RWPE1 (cell line): Measurements from ENCODE around the gene RBM25.

ENCODE experiments used
- CTCF ChIA-PET: fragments of 350-600 bp; sonication (Branson Sonifier 250); formaldehyde crosslinking; extraction: SDS; loops from one replicate; lab custom pipeline; 2021; lab: Yijun Ruan, JAX
- POLR2A ChIA-PET: fragments of 400-600 bp; formaldehyde crosslinking; extraction: SDS; loops from one replicate; lab custom pipeline; 2020; ENCODE audit warnings: antibody characterized with exemption; ENCODE audit not compliant: low non-redundant PET; lab: Yijun Ruan, JAX
- DNase-seq: peaks from one replicate; pipeline ENCODE4 v3.0.0; 2012; ENCODE audit warnings: low spot score
- H3K27ac ChIP-seq: fragments of 450-650 bp; 2 replicates; pipeline ENCODE4 v1.5.1; 2017
- CTCF ChIP-seq: fragments of 450-650 bp; conservative IDR thresholded peaks from 2 replicates; pipeline ENCODE4 v1.5.1; 2017; ENCODE audit warnings: low read depth, mild to moderate bottlenecking

Gene RBM25

GRCh38 chr14:73140811-73141323, 82.5 kb downstream of the RBM25 start:
- ChIA-PET CTCF (no interaction called here), POLR2A (no interaction called here)
- DNase-seq = no peak
- H3K27ac ChIP-seq = no peak overlapping the region
- no peak for TF ChIP-seq CTCF

- no peak for DNase-seq
- no peak for TF ChIP-seq CTCF
- ChIA-PET CTCF (interaction anchor here (0.8 kb wide), 1 partner anchor 56 kb away, joined by 4 read pairs; no protein-coding TSS in a partner anchor), POLR2A (no interaction called here)
- H3K27ac ChIP-seq = no peak overlapping the region
Observed at GRCh38 chr14:73142216-73142615, 83.9 kb downstream of the RBM25 start.

GRCh38 chr14:73143003-73143402, 84.7 kb downstream of the RBM25 start:
- CTCF ChIA-PET = no interaction called here
- POLR2A ChIA-PET = no interaction called here
- DNase-seq = no peak
- H3K27ac ChIP-seq = no peak overlapping the region
- TF ChIP-seq CTCF = no peak

GRCh38 chr14:73143617-73144016, 85.3 kb downstream of the RBM25 start:
- ChIA-PET POLR2A (interaction anchor here (0.6 kb wide), 1 partner anchor 135 kb away, joined by 4 read pairs; no protein-coding TSS in a partner anchor), CTCF (no interaction called here)
- no peak for TF ChIP-seq CTCF
- no peak overlapping the region for H3K27ac ChIP-seq
- no peak for DNase-seq

- TF ChIP-seq CTCF = no peak
- CTCF ChIA-PET = interaction anchor here (0.5 to 0.6 kb wide), 2 partner anchors 314 to 482 kb away, joined by 3 to 5 read pairs; no protein-coding TSS in a partner anchor
- H3K27ac ChIP-seq = no peak overlapping the region
- POLR2A ChIA-PET = no interaction called here
- no peak for DNase-seq
Observed at GRCh38 chr14:73145371-73145770, 87.0 kb downstream of the RBM25 start.

GRCh38 chr14:73146111-73146510, 87.8 kb downstream of the RBM25 start:
- ChIA-PET POLR2A (no interaction called here), CTCF (interaction anchor here (0.6 kb wide), 1 partner anchor 482 kb away, joined by 5 read pairs; no protein-coding TSS in a partner anchor)

More at GRCh38 chr14:73146111-73146510, 87.8 kb downstream of the RBM25 start:
- H3K27ac ChIP-seq = no peak overlapping the region
- no peak for TF ChIP-seq CTCF
- no peak for DNase-seq
